Loucy (cell line): ENCODE data around the gene SYPL1.

ENCODE experiments used
- H2AFZ ChIP-seq: fragments of 200-600 bp; sonication (generic); 2 replicates; pipeline ENCODE4 v1.6.0; 2016; ENCODE audit warnings: antibody characterized with exemption, mild to moderate bottlenecking, low read length, moderate library complexity
- H3F3A ChIP-seq: fragments of 200-600 bp; 2 replicates; pipeline ENCODE4 v1.6.0; 2016; ENCODE audit warnings: antibody characterized with exemption, low read depth, mild to moderate bottlenecking
- H3K27me3 ChIP-seq: fragments of 200-600 bp; sonication (generic); 2 replicates; pipeline ENCODE4 v1.6.1; 2014; ENCODE audit warnings: low read length, mild to moderate bottlenecking; ENCODE audit not compliant: insufficient read depth, poor library complexity, severe bottlenecking
- H3K36me3 ChIP-seq: fragments of 200-600 bp; sonication (generic); 2 replicates; pipeline ENCODE4 v1.6.1; 2016; ENCODE audit warnings: low read length; ENCODE audit not compliant: insufficient read depth
- H3K4me1 ChIP-seq: fragments of 200-600 bp; sonication (generic); 2 replicates; pipeline ENCODE4 v1.5.1; 2014; ENCODE audit warnings: low read length, mild to moderate bottlenecking; ENCODE audit not compliant: insufficient read depth, poor library complexity, severe bottlenecking
- H3K4me2 ChIP-seq: fragments of 200-600 bp; sonication (generic); 2 replicates; pipeline ENCODE4 v1.6.0; 2014; ENCODE audit warnings: antibody characterized with exemption, low read length, low read depth, mild to moderate bottlenecking; ENCODE audit not compliant: poor library complexity, severe bottlenecking
- H3K4me3 ChIP-seq: fragments of 200-600 bp; sonication (generic); 2 replicates; pipeline ENCODE4 v1.5.1; 2014; ENCODE audit warnings: low read length, mild to moderate bottlenecking, mixed read lengths; ENCODE audit not compliant: poor library complexity, severe bottlenecking
- H3K79me2 ChIP-seq: fragments of 200-600 bp; sonication (generic); 2 replicates; pipeline ENCODE4 v1.6.1; 2014; ENCODE audit warnings: low read length; ENCODE audit not compliant: insufficient read depth
- H3K9ac ChIP-seq: fragments of 200-600 bp; sonication (generic); 2 replicates; pipeline ENCODE4 v1.6.0; 2014; ENCODE audit warnings: mild to moderate bottlenecking, low read depth, low read length, moderate library complexity; ENCODE audit not compliant: poor library complexity, severe bottlenecking
- H3K9me2 ChIP-seq: fragments of 200-600 bp; sonication (generic); replicated peaks from 2 replicates; pipeline ENCODE4 v1.6.1; 2016; ENCODE audit warnings: low read depth, low read length, mixed read lengths
- H3K9me3 ChIP-seq: fragments of 200-600 bp; sonication (generic); 2 replicates; pipeline ENCODE4 v1.6.1; 2014; ENCODE audit warnings: mild to moderate bottlenecking, antibody characterized with exemption, low read length, low read depth; ENCODE audit not compliant: insufficient read depth
- H4K20me1 ChIP-seq: fragments of 200-600 bp; sonication (generic); 2 replicates; pipeline ENCODE4 v1.6.0; 2014; ENCODE audit warnings: antibody characterized with exemption, low read length, mild to moderate bottlenecking; ENCODE audit not compliant: insufficient read depth, poor library complexity, severe bottlenecking
- EZH2phosphoT487 ChIP-seq: fragments of 200-600 bp; IDR thresholded peaks from 2 replicates; pipeline ENCODE4 v1.6.1; 2018; ENCODE audit warnings: antibody characterized with exemption, mild to moderate bottlenecking, moderate library complexity, borderline replicate concordance
- TF ChIP-seq, protein P1 (sequence below): fragments of 200-600 bp; sonication (generic); conservative IDR thresholded peaks from 2 replicates; pipeline ENCODE4 v1.5.1; 2014; ENCODE audit warnings: mild to moderate bottlenecking, antibody characterized with exemption, low read length

Gene SYPL1

DNA sequence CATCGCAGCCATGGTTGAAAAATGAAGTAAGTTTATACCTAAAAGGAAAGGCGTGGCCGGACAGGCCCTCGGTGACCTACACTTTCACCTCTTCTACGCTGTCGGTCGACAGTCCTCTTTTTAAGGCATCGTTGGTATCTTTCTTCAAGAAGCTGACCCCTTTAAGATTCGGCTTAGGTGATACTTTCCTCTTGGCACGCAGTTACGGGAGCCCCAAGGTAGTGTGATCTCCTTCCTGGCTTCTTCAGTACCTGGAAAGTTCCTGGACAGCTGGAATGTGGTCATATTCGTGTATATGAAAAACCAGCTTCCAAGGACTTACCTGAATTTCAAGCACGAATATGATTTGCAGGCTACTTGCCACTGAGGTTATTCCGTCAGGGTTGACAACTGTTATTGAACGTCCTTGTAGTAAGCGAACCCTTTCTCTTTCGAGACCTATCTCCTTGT is 885 bp upstream of the SYPL1 start:
- Histone ChIP-seq H3K9me3 (no peaks in the 10 kb centered on the region), H3F3A (no peaks in the 10 kb centered on the region), H3K4me3 (peak overlapping the region; percentile 98), H3K4me1 (peaks cover 68% of the 10 kb centered on the region), H3K9ac (peak overlapping the region; percentile 90), H3K9me2 (no peaks in the 10 kb centered on the region), H4K20me1 (peaks cover 36% of the 10 kb centered on the region), H2AFZ (peak overlapping the region; percentile 44; the same call in 1 of the 2 replicates), H3K79me2 (peaks cover 56% of the 10 kb centered on the region), H3K27me3 (peaks cover 6% of the 10 kb centered on the region), H3K36me3 (no peaks in the 10 kb centered on the region), H3K4me2 (peak overlapping the region; percentile 92)
- TF ChIP-seq, protein P1, sequence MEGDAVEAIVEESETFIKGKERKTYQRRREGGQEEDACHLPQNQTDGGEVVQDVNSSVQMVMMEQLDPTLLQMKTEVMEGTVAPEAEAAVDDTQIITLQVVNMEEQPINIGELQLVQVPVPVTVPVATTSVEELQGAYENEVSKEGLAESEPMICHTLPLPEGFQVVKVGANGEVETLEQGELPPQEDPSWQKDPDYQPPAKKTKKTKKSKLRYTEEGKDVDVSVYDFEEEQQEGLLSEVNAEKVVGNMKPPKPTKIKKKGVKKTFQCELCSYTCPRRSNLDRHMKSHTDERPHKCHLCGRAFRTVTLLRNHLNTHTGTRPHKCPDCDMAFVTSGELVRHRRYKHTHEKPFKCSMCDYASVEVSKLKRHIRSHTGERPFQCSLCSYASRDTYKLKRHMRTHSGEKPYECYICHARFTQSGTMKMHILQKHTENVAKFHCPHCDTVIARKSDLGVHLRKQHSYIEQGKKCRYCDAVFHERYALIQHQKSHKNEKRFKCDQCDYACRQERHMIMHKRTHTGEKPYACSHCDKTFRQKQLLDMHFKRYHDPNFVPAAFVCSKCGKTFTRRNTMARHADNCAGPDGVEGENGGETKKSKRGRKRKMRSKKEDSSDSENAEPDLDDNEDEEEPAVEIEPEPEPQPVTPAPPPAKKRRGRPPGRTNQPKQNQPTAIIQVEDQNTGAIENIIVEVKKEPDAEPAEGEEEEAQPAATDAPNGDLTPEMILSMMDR: no peak
- no peak for TF ChIP-seq EZH2phosphoT487

DNA sequence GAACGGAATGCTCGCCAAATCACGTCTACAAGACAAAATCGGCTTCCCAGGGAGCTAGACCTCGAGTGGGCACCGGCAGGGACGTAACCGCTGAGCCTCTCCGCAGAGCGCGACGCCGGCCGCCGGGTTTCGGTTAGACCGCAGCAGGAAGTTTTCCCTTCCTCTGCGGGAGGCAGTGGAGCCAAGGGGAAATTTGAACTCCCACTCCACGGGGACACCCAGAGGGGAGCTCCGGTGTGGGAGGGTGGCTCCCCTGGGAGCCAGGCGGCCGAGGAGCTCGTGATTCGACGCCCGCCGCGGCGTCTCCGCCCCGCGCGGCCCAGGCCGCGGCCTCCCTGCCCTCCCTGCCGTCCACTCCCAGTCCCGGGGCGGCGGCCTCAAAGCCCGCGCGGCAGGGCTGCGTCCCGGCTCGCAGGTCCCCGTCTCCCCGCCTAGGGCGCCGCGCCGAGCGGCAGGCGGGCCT is 426 bp downstream of the SYPL1 start:
- no peak overlapping the region for H2AFZ ChIP-seq
- H3K36me3 ChIP-seq: no peaks in the 10 kb centered on the region
- peak overlapping the region; percentile 98 for H3K4me3 ChIP-seq
- H3F3A ChIP-seq: no peaks in the 10 kb centered on the region
- peaks cover 70% of the 10 kb centered on the region for H3K79me2 ChIP-seq
- TF ChIP-seq EZH2phosphoT487: no peak
- TF ChIP-seq, protein P1: no peak
- H3K9me3 ChIP-seq: no peaks in the 10 kb centered on the region
- peaks cover 6% of the 10 kb centered on the region for H3K27me3 ChIP-seq
- peak overlapping the region; percentile 96 for H3K9ac ChIP-seq
- H3K4me1 ChIP-seq: peaks cover 64% of the 10 kb centered on the region
- no peaks in the 10 kb centered on the region for H3K9me2 ChIP-seq
- H4K20me1 ChIP-seq: peaks cover 46% of the 10 kb centered on the region
- H3K4me2 ChIP-seq: peak overlapping the region; percentile 94

DNA sequence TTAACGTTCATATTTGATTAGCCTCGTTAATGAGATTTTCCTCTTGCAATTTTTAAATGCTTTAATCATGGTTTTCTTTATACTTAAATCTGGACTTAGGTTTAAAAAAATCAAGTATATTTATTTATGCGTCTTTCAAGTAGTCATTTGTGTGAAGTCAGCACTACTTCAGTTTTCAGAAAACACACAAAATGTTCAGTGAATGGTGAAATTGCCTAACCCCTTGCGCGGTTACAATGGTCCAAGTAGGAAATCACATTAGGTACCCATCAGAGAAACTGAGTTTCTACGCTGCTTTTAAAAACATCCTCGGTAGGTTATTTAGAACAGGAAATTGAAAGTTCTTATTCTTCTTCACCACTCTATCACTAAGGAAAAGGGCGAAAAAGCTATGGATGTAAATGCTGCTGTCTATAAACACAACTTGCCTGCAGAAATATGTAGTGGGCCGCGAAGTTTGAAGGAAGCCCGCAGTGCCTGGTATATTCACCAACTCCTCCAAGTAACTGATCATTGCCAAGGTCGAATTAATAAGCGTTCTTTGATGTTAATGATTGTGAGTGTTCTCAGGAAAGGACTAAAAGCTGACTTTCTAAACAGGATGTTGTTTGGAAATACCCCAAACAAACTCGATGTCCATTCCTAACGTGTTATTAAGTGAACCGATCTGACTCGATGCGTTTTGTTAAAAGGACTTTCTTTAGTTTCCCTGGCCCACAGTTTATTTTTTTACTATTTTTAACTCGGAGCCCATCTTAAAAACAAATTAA is 1.0 kb downstream of the SYPL1 start:
- Histone ChIP-seq H3F3A (no peaks in the 10 kb centered on the region), H3K36me3 (no peaks in the 10 kb centered on the region), H3K27me3 (peaks cover 6% of the 10 kb centered on the region), H3K9me3 (no peaks in the 10 kb centered on the region), H3K4me1 (peaks cover 61% of the 10 kb centered on the region), H3K79me2 (peaks cover 76% of the 10 kb centered on the region), H3K9ac (peak overlapping the region; percentile 96), H3K9me2 (no peaks in the 10 kb centered on the region), H3K4me2 (peak overlapping the region; percentile 94), H4K20me1 (peaks cover 51% of the 10 kb centered on the region), H3K4me3 (peak overlapping the region; percentile 98), H2AFZ (no peak overlapping the region)
- TF ChIP-seq, protein P1: no peak
- TF ChIP-seq EZH2phosphoT487: no peak
